GM10266 (cell line): ENCODE results near the gene ELOF1.

ENCODE experiments used
- DNase-seq: peaks from one replicate; pipeline ENCODE4 v3.0.0; 2012; ENCODE audit errors: extremely low spot score
- CTCF ChIP-seq: IDR thresholded peaks from 2 replicates; pipeline ENCODE4 v1.5.1; 2012; ENCODE audit warnings: mild to moderate bottlenecking, low read depth; ENCODE audit not compliant: control insufficient read depth, insufficient read depth; ENCODE audit errors: missing control alignments

The ELOF1 gene

DNA sequence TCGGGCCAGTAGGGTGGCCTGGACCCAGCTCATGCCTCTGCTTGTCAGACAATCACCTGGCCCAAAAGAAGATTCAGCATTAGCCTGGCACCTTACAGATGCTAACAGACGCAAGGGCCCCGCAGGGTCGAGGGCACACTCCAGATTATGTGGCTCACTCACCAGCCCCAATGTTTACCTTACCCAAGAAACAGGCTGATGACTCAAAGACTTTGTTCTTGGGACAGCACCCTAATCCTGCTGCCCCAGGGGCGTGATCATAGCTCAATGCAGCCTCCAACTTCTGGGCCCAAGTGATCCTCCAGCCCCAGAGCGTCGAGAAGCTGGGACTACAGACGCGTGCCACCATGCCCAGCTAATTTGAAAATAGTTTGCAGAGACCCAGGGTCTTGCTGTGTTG is 39.9 kb downstream of the ELOF1 start:
- no peak for DNase-seq
- no peak for TF ChIP-seq CTCF

- TF ChIP-seq CTCF = no peak
- DNase-seq = no peak
These were observed 45.1 kb downstream of the ELOF1 start for GRCh38 chr19:11513946-11514345.

DNA sequence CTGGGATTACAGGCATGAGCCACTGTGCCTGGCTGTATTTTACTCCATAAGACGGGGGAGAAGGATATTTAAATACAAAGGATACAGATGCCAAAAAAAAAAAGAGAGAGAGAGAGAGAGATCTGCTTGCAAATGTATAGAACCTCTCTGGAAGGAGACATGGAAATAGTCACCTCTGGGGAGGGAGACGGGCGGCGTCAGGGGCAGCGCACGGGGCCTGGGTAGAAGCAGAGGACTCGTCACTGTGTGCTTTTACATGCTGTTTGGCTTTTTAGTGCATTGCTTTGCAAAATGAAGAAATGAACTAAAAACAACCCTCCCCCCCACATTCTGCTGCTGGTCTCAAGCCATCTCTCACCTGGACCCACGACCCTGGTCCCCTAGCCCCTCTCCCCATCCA is 48.6 kb downstream of the ELOF1 start:
- DNase-seq = no peak
- no peak for TF ChIP-seq CTCF

DNA sequence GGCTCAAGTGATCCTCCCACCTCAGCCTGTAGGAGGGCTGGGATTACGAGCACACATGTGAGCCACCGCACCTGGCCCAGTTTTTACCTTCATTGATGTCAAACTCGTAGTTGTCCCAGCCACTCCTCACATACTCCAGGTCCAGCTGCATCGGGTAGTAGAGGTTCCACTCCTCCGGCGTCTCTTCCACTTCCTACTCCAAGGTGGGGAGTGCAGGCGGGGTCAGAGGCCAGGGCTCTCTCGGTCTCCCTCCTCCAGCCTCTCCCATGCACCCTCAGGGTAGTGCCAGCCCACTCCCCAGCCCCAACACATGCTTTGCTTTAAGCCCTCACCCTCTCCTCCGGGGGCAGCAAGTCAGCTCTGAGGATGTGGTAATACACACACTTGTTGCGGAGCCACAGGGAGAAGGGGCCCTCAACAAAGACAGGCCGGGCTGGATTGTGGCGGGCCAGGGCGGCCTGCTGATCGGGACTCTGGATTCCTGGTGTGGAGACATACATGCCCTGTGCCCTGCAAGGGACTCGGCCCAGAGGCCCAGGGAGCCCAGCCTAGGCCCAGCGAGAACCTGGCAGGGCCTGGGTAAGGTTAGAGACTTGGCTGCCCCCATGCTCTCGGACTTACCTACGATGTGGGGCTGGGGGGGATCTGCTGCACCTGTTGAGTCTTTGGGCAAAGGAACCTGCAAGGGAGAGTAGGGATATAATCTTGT is 51.5 kb downstream of the ELOF1 start:
- TF ChIP-seq CTCF = no peak
- no peak for DNase-seq

DNA sequence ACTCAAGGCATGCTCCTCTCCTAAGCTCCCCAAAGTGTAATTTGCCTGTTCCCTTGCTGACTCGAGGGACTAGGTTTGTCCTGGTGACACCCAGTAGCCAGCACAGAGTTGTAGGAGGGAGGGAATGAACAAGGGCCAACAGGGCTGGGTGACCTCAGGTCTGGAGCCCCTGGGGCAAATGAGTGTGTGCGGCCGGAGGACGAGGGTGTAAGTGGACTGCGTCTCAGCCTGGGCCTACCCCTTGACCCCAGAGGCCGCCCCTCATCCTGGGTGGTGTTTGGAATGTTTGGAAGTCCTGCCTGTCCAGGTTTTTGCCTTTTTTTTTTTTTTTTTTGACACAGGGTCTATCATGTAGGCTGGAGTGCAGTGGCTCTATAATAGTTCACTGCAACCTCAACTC is 52.1 kb downstream of the ELOF1 start:
- DNase-seq = peak; percentile 14
- no peak for TF ChIP-seq CTCF

- no peak for TF ChIP-seq CTCF
- DNase-seq = no peak
These were observed 52.9 kb downstream of the ELOF1 start for GRCh38 chr19:11506101-11506555.

GRCh38 chr19:11505504-11506100 is 53.4 kb downstream of the ELOF1 start, which contains the start of gene ZNF653:
TSS of gene ZNF653 (minus strand) at chr19:11505839. CDS start at chr19:11505786, 53 bp downstream.
- peak; percentile 98 for DNase-seq
- TF ChIP-seq CTCF = no peak
